C4-2B (cell line): ENCODE data around the gene KANK2.

Experiments used
- CTCF ChIP-seq: fragments of 450-650 bp; conservative IDR thresholded peaks from 2 replicates; pipeline ENCODE4 v1.5.1; 2017; ENCODE audit warnings: mild to moderate bottlenecking
- ZFX ChIP-seq: fragments of 450-650 bp; IDR thresholded peaks from 2 replicates; pipeline ENCODE4 v1.6.1; 2017

- TF ChIP-seq CTCF, result no peak
- TF ChIP-seq ZFX, result no peak
Observed at GRCh38 chr19:11226716-11227166, 29.4 kb upstream of the KANK2 start.
